Effector memory CD4-positive, alpha-beta T cell (primary cell): ENCODE measurements around the gene MAP7D1.

ENCODE experiments used
- DNase-seq, 3 donors: peaks; one replicate each; pipeline ENCODE4 v3.0.0-alpha.2; 2020
- H3K27ac ChIP-seq: 2 replicates; pipeline ENCODE4 v1.7.0; 2013; ENCODE audit warnings: mild to moderate bottlenecking, low read length, moderate library complexity; ENCODE audit not compliant: insufficient read depth, poor library complexity, severe bottlenecking
- H3K27me3 ChIP-seq: replicated peaks from 2 replicates; pipeline ENCODE4 v1.7.0; 2013; ENCODE audit warnings: mild to moderate bottlenecking, low read length; ENCODE audit not compliant: insufficient read depth, control insufficient read depth, poor library complexity, severe bottlenecking
- H3K36me3 ChIP-seq: 2 replicates; pipeline ENCODE4 v1.7.0; 2013; ENCODE audit warnings: mild to moderate bottlenecking, low read length, moderate library complexity; ENCODE audit not compliant: control insufficient read depth, insufficient read depth
- H3K4me1 ChIP-seq: 2 replicates; pipeline ENCODE4 v1.7.0; 2013; ENCODE audit warnings: low read length, mild to moderate bottlenecking; ENCODE audit not compliant: control insufficient read depth, insufficient read depth, poor library complexity, severe bottlenecking
- H3K4me3 ChIP-seq: 2 replicates; pipeline ENCODE4 v1.7.0; 2013; ENCODE audit warnings: low read length, low read depth, mild to moderate bottlenecking; ENCODE audit not compliant: insufficient read depth, poor library complexity, severe bottlenecking
- H3K9me3 ChIP-seq: 2 replicates; pipeline ENCODE4 v1.7.0; 2013; ENCODE audit warnings: mild to moderate bottlenecking, low read length, moderate library complexity; ENCODE audit not compliant: control insufficient read depth

Gene MAP7D1

DNA sequence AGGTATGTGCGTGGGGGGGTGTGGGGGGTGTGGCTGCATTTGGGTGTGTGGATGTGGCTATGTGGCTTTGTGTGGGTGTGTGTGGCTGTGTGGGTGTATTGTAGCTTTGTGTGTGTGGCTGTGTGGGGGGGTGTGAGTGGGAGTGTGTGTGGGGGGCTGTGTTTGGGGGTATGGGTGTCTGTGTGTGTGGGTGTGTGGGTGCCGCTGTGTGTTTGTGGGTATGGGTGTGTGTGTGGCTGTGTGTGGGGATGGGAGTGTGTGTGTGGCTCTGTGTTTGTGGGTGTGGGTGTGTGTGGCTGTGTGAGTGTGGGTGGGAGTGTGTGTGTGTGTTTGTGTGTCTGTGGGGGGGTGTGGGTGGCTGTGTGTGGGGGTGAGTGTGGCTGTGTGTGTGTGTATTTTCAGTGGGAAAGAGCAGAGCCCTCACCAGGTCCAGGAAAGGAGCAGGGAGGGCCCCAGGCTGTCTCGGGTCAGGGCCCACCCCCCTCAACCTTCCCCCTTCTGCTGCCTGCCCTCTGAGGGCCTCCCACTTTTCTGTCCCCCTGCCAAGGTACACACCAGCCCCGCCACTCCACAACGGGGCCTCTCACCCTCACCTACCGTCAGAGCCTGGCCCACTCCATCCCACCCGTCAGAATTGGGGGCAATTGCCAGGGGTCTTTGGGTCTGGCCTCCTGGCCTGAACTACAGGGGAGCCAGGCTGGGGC lies 29.0 kb upstream of the MAP7D1 start:
- H3K4me1 ChIP-seq: peaks cover 3% of the 10 kb centered on the region
- no peaks in the 10 kb centered on the region for H3K9me3 ChIP-seq

DNA sequence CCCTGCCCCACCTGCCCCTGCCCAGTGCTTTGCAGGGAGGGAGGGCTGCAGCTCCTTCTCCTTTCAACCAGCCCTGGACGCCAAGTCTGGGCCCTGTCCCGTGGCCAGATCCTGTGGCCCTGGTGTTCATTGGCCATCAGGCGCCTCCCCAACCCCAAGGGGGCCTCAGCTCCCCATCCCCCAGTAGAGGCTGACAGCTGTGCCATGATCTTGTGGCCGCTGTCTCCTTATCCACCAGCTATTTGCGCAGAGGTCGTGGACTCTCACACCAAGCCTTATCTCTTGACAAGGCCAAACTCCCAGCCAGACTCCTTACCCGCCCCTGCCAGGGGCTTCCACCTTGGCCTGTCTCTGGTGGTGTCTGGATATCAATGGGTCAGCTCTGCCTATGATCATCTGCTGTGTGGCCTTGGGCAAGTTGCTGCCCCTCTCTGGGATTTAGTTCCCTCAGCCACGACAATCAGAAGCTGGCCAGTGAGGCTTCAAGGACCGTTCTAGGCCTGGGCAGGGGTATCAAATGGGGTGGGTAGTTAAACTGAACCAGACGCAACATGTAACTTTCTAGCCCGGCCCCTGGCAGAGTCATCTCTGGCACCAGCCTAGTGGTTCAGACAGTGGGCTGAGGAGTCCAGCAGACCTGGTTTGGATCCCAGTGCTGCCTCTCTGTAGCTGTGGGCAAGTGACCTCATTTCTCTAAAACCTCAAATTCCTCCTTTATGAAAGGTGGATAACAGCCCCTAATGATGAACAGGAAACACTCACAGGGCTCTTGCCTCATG lies 27.6 kb upstream of the MAP7D1 start:
- H3K36me3 ChIP-seq: no peaks in the 10 kb centered on the region
- no peak overlapping the region for H3K4me3 ChIP-seq
- no peaks in the 10 kb centered on the region for H3K9me3 ChIP-seq
- peaks cover 3% of the 10 kb centered on the region for H3K4me1 ChIP-seq
- H3K27ac ChIP-seq: no peak overlapping the region
- H3K27me3 ChIP-seq: peaks cover 16% of the 10 kb centered on the region
- DNase-seq: no peak

More for the DNA sequence above, 29.0 kb upstream of the MAP7D1 start:
- no peak overlapping the region for H3K4me3 ChIP-seq
- H3K27ac ChIP-seq: no peak overlapping the region
- peaks cover 16% of the 10 kb centered on the region for H3K27me3 ChIP-seq
- H3K36me3 ChIP-seq: no peaks in the 10 kb centered on the region
- no peak for DNase-seq

DNA sequence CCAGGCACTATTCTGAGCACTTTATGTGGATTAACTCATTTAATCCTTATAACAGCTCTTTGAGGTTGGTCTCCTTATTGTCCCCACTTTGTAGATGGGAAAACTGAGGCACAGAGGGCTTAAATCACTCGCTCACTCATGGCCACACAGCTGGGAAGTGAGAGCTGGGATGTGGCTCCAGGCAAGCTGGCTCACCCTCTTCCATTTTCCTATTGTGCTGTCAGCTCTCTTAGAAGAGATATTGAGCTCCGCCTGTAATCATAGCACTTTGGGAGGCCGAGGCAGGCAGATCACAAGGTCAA lies 27.1 kb upstream of the MAP7D1 start:
- Histone ChIP-seq H3K27me3 (peaks cover 16% of the 10 kb centered on the region), H3K4me3 (no peak overlapping the region), H3K27ac (no peak overlapping the region), H3K36me3 (no peaks in the 10 kb centered on the region), H3K9me3 (no peaks in the 10 kb centered on the region), H3K4me1 (peaks cover 3% of the 10 kb centered on the region)
- no peak for DNase-seq

DNA sequence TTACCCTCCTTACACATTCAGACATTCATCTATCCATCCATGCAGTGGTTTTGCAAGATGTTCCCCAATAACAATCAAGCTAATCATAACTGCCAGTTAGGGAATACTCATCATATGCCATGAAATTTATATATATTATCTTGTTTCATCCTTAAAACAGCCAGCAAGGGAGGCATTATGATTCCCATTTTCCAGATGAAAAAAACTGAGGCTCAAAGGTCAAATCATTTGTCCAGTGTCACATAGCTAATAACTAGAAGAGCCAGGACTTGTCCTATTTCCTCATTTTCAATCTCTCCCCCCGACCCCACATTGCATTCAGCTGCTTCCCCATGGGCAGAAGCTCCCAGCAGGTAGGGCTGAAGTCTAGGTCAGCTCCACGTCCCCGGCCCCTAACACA lies 23.9 kb upstream of the MAP7D1 start:
- DNase-seq: no peak
- H3K27me3 ChIP-seq: no peaks in the 10 kb centered on the region
- no peak overlapping the region for H3K27ac ChIP-seq
- no peaks in the 10 kb centered on the region for H3K9me3 ChIP-seq
- H3K4me3 ChIP-seq: no peak overlapping the region
- H3K4me1 ChIP-seq: no peaks in the 10 kb centered on the region
- peaks cover 9% of the 10 kb centered on the region for H3K36me3 ChIP-seq

DNA sequence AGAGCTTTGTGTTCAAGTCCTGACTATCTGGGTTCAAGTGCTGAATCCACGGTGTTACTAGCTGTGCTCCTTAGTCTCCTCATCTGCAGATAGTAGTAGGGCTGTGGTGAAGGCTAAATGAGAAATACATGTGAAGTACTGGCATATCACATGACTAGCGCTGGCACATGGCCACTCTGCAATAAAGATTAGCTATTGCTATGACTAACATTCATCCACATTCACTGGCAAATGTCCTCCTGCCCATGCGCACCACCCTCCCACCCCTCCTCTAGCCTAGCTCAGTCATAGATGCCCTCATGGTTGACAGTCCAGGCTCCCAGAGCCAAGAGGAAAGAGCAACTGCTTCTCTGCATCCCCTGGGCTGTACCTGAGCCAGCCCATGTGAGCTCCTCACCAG lies 22.5 kb upstream of the MAP7D1 start:
- Histone ChIP-seq H3K9me3 (no peaks in the 10 kb centered on the region), H3K36me3 (peaks cover 22% of the 10 kb centered on the region), H3K27me3 (no peaks in the 10 kb centered on the region), H3K4me3 (no peak overlapping the region), H3K27ac (no peak overlapping the region), H3K4me1 (no peaks in the 10 kb centered on the region)
- no peak for DNase-seq

DNA sequence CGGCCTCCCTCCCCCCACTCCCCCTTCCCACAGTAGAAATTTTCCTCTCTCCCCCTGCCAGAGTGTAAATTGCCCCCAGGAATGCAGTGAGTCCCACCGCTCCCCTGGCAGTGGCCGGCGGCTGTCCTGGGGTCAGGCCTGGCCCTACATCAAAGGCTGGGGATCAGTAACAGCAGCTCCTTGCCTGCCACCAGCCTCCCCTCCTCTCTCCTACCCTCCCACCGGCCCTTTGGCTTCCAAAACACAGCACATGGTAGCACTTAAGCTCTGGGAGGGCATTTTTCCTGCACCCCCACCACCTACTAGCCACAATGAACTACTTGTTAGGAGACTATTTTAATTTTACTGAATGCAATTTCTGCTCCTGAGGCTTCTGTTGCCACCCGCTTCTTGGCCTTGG lies 21.9 kb upstream of the MAP7D1 start:
- H3K27ac ChIP-seq: no peak overlapping the region
- no peak overlapping the region for H3K4me3 ChIP-seq
- DNase-seq: no peak
- H3K36me3 ChIP-seq: peaks cover 22% of the 10 kb centered on the region
- H3K9me3 ChIP-seq: no peaks in the 10 kb centered on the region
- no peaks in the 10 kb centered on the region for H3K4me1 ChIP-seq
- H3K27me3 ChIP-seq: no peaks in the 10 kb centered on the region

DNA sequence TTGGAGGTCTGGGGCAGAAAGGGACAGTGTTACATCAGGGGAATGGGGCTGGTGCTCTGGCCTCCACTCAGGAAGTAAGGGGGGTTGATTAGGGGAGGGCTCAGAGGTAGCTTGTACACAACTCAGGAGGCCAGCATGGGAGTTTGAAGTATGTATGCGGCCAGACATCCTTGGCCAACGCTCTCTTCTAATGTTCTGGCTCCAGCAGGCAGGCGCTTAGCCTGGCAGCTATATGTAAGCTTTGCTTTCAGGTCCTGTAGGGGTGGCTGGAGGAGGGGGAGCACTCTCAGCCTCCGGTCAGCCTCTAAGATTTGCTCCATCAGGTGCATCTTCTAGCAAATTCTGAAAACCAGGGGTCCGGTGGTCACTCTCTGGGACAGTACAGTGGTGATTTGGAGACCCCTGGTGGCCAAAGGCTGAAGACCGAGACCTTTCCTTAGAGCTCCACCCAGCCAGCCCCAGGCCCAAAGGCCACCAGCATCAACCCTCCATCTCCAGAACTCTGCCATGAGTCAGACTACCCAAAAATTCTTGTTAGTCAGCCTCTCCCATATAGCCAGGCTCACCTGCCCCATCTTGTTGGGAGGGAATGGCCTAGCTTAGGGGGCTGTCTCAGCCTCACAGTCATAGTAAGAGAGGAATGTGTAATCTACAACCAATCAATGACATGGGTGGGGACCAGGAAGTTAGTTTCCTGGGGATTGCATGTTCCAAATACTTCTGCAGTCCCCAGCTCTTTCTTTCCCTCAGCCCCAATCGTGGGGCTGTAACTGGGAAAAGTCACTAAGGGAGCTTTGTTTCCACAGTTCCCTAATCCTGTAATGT lies 21.2 kb upstream of the MAP7D1 start:
- Histone ChIP-seq H3K9me3 (no peaks in the 10 kb centered on the region), H3K27ac (no peak overlapping the region), H3K4me3 (no peak overlapping the region), H3K27me3 (no peaks in the 10 kb centered on the region), H3K36me3 (peaks cover 29% of the 10 kb centered on the region), H3K4me1 (no peaks in the 10 kb centered on the region)
- no peak for DNase-seq

DNA sequence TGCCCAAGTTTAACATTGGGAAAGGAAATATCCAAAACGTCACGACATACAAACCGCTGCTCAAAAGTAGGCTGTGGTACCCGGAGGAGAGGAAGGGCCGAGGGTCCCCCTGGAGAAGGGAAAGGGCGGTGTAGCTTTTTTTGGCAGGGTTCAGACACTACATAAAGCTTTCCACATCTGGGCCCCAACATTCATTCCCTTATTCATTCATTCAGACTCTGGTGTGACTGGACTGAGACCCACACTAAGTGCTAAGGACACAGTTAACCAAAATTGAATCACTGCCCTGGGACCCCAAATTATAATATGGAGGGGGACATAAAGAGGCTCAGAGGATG lies 20.7 kb upstream of the MAP7D1 start:
- Histone ChIP-seq H3K36me3 (peaks cover 33% of the 10 kb centered on the region), H3K4me1 (no peaks in the 10 kb centered on the region), H3K27me3 (no peaks in the 10 kb centered on the region), H3K27ac (no peak overlapping the region), H3K4me3 (no peak overlapping the region), H3K9me3 (no peaks in the 10 kb centered on the region)
- no peak for DNase-seq

DNA sequence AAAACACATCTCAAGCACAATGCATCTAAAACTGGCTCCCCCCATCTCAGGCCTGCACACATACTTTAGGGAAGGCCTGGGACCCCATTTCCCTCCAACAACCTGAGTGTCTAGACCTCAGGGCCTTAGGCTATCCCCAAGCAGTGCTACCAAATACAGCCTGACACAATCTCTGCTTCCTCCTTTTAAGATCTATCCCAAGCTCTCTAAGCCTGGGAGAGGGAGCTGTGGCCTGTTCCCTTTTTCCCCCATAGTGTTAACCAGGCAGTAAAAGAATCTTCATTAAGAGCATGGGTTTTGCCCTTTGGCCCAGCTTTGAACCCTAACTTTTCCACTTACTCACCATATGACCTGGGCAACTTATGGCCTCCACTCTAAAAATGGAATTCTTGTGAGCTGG lies 20.2 kb upstream of the MAP7D1 start:
- Histone ChIP-seq H3K27ac (no peak overlapping the region), H3K9me3 (no peaks in the 10 kb centered on the region), H3K36me3 (peaks cover 33% of the 10 kb centered on the region), H3K27me3 (no peaks in the 10 kb centered on the region), H3K4me1 (no peaks in the 10 kb centered on the region), H3K4me3 (no peak overlapping the region)
- no peak for DNase-seq

DNA sequence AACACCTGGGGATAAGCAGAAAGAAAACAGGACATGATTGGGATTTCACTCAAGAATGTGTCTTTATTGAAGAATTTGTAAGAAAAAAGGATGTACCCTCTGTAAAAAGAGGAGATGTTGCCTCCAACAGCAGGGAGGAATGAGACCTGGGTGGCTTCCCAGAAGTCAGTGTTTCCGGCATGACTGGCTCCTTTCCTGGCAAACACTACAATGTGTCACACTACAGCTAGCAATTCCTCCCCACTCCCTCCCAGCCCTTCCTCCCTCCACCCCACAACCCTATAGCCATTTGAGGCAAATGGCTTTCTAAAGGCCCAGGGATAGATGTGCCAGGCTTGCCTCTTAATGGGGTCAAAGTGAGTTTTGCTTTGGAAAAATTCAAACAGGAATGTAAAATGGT lies 19.4 kb upstream of the MAP7D1 start:
- Histone ChIP-seq H3K36me3 (peaks cover 33% of the 10 kb centered on the region), H3K4me1 (no peaks in the 10 kb centered on the region), H3K9me3 (no peaks in the 10 kb centered on the region), H3K4me3 (no peak overlapping the region), H3K27me3 (no peaks in the 10 kb centered on the region), H3K27ac (no peak overlapping the region)
- no peak for DNase-seq
